Keratinocyte (primary cell): ENCODE results near the gene ABCC3. TPM values are rescaled to one million over a fixed set of nuclear protein-coding genes. Genes with fewer than 3 reads are reported as not detected.

Source experiments
- DNase-seq: peaks from one replicate; pipeline ENCODE4 v3.0.0-alpha.2; 2011; ENCODE audit warnings: low read depth, missing footprints, low spot score
- FAIRE-seq: peaks from 2 replicates; lab custom pipeline; 2011; peaks lifted over from hg19 to GRCh38; lab: Jason Lieb, UNC
- H2AFZ ChIP-seq: 2 replicates; pipeline ENCODE4 v1.6.0; 2012; ENCODE audit warnings: low read length, control low read depth, inconsistent platforms; ENCODE audit not compliant: control insufficient read depth
- H3K27ac ChIP-seq: 2 replicates; pipeline ENCODE4 v1.5.1; 2011; ENCODE audit warnings: low read length; ENCODE audit not compliant: control insufficient read depth, insufficient read depth
- H3K27me3 ChIP-seq: 3 replicates; pipeline ENCODE4 v1.6.0; 2011; ENCODE audit warnings: low read length; ENCODE audit not compliant: control insufficient read depth, insufficient read depth; ENCODE audit errors: extremely low read depth
- H3K36me3 ChIP-seq, 2 experiments: 2 replicates in 1 of 2; 3 replicates in 1 of 2; pipeline ENCODE4 v1.5.1; 2011; ENCODE audit warnings: low read length in 2 of 2, mild to moderate bottlenecking in 1 of 2; ENCODE audit not compliant: control insufficient read depth in 2 of 2, insufficient read depth in 2 of 2; ENCODE audit errors: extremely low read depth in 1 of 2
- H3K4me1 ChIP-seq: 3 replicates; pipeline ENCODE4 v1.5.1; 2011; ENCODE audit warnings: low read length; ENCODE audit not compliant: control insufficient read depth, insufficient read depth; ENCODE audit errors: extremely low read depth
- H3K4me2 ChIP-seq: 3 replicates; pipeline ENCODE4 v1.6.0; 2011; ENCODE audit warnings: low read depth, low read length; ENCODE audit not compliant: control insufficient read depth, insufficient read depth; ENCODE audit errors: extremely low read depth
- H3K4me3 ChIP-seq, 3 experiments: fragments of 200-600 bp in 1 of 3; sonication (generic) in 1 of 3; 2 replicates in 2 of 3; 3 replicates in 1 of 3; pipeline ENCODE4 v1.5.1; 2011 to 2016; ENCODE audit warnings: low read length in 3 of 3, mild to moderate bottlenecking in 3 of 3, control low read depth in 2 of 3, inconsistent platforms in 1 of 3, low read depth in 1 of 3, mixed read lengths in 1 of 3, mixed run types in 1 of 3, moderate library complexity in 1 of 3; ENCODE audit not compliant: control insufficient read depth in 2 of 3, insufficient read depth in 2 of 3; ENCODE audit errors: extremely low read depth in 1 of 3
- H3K79me2 ChIP-seq: 2 replicates; pipeline ENCODE4 v1.6.0; 2012; ENCODE audit warnings: low read length; ENCODE audit not compliant: control insufficient read depth, insufficient read depth
- H3K9ac ChIP-seq: 3 replicates; pipeline ENCODE4 v1.6.0; 2011; ENCODE audit warnings: low read length; ENCODE audit not compliant: control insufficient read depth, insufficient read depth; ENCODE audit errors: extremely low read depth
- H3K9me1 ChIP-seq: 3 replicates; pipeline ENCODE4 v1.6.0; 2011; ENCODE audit warnings: low read length; ENCODE audit not compliant: control insufficient read depth, insufficient read depth; ENCODE audit errors: extremely low read depth
- H3K9me3 ChIP-seq: 2 replicates; pipeline ENCODE4 v1.5.1; 2012; ENCODE audit warnings: low read depth, low read length; ENCODE audit not compliant: control insufficient read depth
- H4K20me1 ChIP-seq: 3 replicates; pipeline ENCODE4 v1.6.0; 2011; ENCODE audit warnings: low read length; ENCODE audit not compliant: control insufficient read depth, insufficient read depth; ENCODE audit errors: extremely low read depth
- EZH2 ChIP-seq: IDR thresholded peaks from one replicate; pipeline ENCODE4 v1.6.1; 2012; ENCODE audit warnings: inconsistent platforms, mild to moderate bottlenecking, low read length, moderate library complexity
- dilution Hi-C: fragments of 300-500 bp; cut with MboI; formaldehyde crosslinking; loops from one replicate; pipeline ENCODE4 v1.7.0; 2020; ENCODE audit warnings: low sequenced_read_pairs; ENCODE audit not compliant: extremely low pct_ligation_motif_present
- polyA plus RNA-seq, 5 experiments: library from polyadenylated mRNA; depleted of rRNA in 3 of 5; stranded (reverse) in 3 of 5; stranded (forward) in 1 of 5; unstranded in 1 of 5; fragments of >200 nt; gene quantifications; 1 replicate in 1 of 5; 2 replicates in 3 of 5; 3 replicates in 1 of 5; pipeline versions ENCODE4 v1.2.1 to v1.2.3, GENCODE V29; 2011 to 2012; ENCODE audit warnings: missing spikeins in 2 of 5, low read depth in 1 of 5, low replicate concordance in 1 of 5
- TF ChIP-seq, protein P1 (sequence below), 3 experiments: IDR thresholded peaks in 1 of 3; conservative IDR thresholded peaks in 1 of 3; optimal IDR thresholded peaks in 1 of 3; 2 replicates in 2 of 3; 3 replicates in 1 of 3; pipeline versions ENCODE3 to v1.5.1; 2011; ENCODE audit warnings: low read length in 3 of 3, mild to moderate bottlenecking in 3 of 3, moderate library complexity in 2 of 3, control low read depth in 1 of 3, inconsistent platforms in 1 of 3; ENCODE audit not compliant: insufficient read depth in 2 of 3; ENCODE audit errors: extremely low read depth in 1 of 3

ABCC3 gene
- polyA plus RNA-seq, 1 donor (not counting 4 experiments of a cell fraction or from before 2014, with no cell fraction given), result 41.7 TPM

GRCh38 chr17:50667259-50668024 lies 32.8 kb downstream of the ABCC3 start:
- Histone ChIP-seq H3K9me3 (no peaks in the 10 kb centered on the region), H3K79me2 (no peaks in the 10 kb centered on the region), H3K4me2 (peak overlapping the region; percentile 44), H3K4me3 (no peak overlapping the region), H3K27me3 (no peaks in the 10 kb centered on the region), H3K27ac (no peak overlapping the region), H3K4me1 (peaks cover 33% of the 10 kb centered on the region), H3K36me3 (peaks cover 0 to 9% of the 10 kb centered on the region in 2 experiments), H4K20me1 (no peaks in the 10 kb centered on the region), H2AFZ (no peak overlapping the region), H3K9me1 (no peaks in the 10 kb centered on the region), H3K9ac (no peak overlapping the region)
- TF ChIP-seq, protein P1, sequence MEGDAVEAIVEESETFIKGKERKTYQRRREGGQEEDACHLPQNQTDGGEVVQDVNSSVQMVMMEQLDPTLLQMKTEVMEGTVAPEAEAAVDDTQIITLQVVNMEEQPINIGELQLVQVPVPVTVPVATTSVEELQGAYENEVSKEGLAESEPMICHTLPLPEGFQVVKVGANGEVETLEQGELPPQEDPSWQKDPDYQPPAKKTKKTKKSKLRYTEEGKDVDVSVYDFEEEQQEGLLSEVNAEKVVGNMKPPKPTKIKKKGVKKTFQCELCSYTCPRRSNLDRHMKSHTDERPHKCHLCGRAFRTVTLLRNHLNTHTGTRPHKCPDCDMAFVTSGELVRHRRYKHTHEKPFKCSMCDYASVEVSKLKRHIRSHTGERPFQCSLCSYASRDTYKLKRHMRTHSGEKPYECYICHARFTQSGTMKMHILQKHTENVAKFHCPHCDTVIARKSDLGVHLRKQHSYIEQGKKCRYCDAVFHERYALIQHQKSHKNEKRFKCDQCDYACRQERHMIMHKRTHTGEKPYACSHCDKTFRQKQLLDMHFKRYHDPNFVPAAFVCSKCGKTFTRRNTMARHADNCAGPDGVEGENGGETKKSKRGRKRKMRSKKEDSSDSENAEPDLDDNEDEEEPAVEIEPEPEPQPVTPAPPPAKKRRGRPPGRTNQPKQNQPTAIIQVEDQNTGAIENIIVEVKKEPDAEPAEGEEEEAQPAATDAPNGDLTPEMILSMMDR (optimal IDR thresholded peaks at IDR 0.05 in 1 of 3, IDR thresholded peaks at IDR 0.05 in 1 of 3, conservative IDR thresholded peaks at IDR 0.05 in 1 of 3; ENCODE audit: extremely low read depth in 1 of 3, insufficient read depth in 2 of 3, low read length in 3 of 3), result no peak
- TF ChIP-seq EZH2, result no peak
- no peak for FAIRE-seq
- no peak for DNase-seq
- dilution Hi-C loops, result no loop called here

DNA sequence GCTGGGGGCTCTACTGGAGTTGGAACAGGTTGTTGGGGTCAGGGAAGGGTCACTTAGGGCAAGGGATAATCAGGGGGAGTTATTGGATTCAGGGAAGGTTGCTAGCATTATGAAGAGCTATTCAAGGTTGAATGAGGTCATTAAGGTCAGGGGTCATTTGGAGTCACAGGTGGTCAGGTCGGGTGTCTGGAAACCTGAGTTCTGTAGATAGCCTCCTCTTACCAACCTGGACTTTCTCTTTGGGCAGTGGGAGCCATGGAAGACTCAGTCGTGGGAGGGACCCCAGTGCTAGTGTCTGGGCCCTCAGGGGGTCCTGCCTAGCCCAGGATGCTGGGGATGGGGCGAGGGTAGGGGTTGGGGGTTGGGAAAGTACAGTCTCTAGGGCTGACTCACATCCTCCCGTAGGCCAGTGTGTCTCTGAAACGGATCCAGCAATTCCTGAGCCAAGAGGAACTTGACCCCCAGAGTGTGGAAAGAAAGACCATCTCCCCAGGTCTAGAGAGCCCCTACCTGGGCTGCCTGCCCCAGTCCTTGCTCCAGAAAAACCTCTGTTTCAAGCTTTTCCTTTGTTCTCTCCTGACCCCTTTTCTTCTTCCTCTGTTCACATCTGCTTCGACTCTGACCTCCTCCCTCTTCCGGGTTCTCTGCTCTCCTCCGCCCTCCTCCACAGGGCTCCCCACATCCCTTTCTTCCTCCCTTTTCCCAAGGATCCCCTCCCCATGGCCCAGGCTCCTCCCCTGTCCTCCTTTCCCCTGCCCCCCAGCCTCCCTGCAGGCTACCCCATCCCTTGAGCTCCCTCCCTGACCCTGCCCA lies 33.5 kb downstream of the ABCC3 start:
- H3K79me2 ChIP-seq, result no peaks in the 10 kb centered on the region
- H3K27me3 ChIP-seq, result no peaks in the 10 kb centered on the region
- H4K20me1 ChIP-seq, result no peaks in the 10 kb centered on the region
- no peak overlapping the region for H2AFZ ChIP-seq
- TF ChIP-seq, protein P1 (optimal IDR thresholded peaks at IDR 0.05 in 1 of 3, IDR thresholded peaks at IDR 0.05 in 1 of 3, conservative IDR thresholded peaks at IDR 0.05 in 1 of 3; ENCODE audit: extremely low read depth in 1 of 3, insufficient read depth in 2 of 3, low read length in 3 of 3), result no peak
- TF ChIP-seq EZH2, result no peak
- dilution Hi-C loops, result no loop called here
- peak; percentile 59 for FAIRE-seq
- DNase-seq, result no peak
- no peaks in the 10 kb centered on the region for H3K9me1 ChIP-seq
- H3K27ac ChIP-seq, result peak overlapping the region; percentile 39
- peaks cover 0 to 9% of the 10 kb centered on the region in 2 experiments for H3K36me3 ChIP-seq
- H3K9me3 ChIP-seq, result no peaks in the 10 kb centered on the region
- H3K9ac ChIP-seq, result peak overlapping the region; percentile 2
- no peak overlapping the region for H3K4me3 ChIP-seq
- H3K4me1 ChIP-seq, result peaks cover 40% of the 10 kb centered on the region
- peak overlapping the region; percentile 44 for H3K4me2 ChIP-seq
